ENCODE results near the gene COL16A1. TPM values are rescaled to one million over a fixed set of nuclear protein-coding genes. Genes with fewer than 3 reads are reported as not detected.

The COL16A1 gene
- total RNA-seq, 1 donor from 2014 or later = 0.22 TPM

DNA sequence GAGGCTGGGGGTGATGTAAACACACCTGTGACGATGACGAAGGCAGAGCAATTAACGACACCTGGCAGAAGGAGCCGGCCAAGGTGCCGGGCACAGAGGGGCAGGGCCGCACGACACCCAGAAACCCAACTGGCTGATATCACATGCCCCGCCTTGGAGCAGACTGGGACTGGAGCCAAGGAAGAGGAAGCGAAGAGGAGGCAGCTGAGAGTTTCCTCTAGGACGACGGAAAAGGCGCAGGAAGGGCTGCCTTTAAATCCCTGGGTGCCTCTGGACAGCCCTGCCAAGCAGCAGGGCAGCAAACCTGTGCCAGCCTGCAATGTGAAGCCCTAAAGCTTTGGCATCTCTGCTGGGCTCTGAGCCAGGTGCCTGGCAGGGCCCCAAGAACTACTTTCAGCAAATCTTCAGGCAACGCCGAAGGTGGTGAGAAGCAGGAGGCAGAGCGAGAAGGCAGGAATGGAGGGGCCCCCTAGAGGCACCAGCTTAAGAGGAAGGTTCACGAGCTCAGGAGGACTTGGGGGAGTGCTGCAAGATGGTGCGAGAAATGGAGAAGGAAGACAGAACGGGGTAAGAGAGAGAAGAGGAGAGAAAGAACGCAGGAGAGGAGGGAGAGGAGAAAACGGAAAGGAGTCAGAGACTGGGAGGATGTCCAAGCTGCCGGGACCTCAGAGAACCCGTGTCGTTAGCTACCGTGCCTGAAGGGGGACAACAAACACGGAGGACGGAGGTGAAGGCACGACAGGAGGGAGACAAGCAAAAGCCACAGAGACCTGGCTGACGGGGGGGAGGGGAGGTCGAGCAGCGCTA lies 33.8 kb downstream of the COL16A1 start:
- H3K4me1 ChIP-seq = peaks cover 13% of the 10 kb centered on the region
- Mint-ChIP-seq H3K4me1 (peaks cover 27% of the 10 kb centered on the region), H3K27me3 (ENCODE audit: insufficient read depth, low read depth) (peaks cover 6% of the 10 kb centered on the region), H3K36me3 (no peaks in the 10 kb centered on the region), H3K27ac (peak overlapping the region; percentile 86), H3K4me3 (peak overlapping the region; percentile 27), H3K9me3 (no peaks in the 10 kb centered on the region)
- no peaks in the 10 kb centered on the region for H3K79me2 ChIP-seq (ENCODE audit: low read depth)
- TF ChIP-seq EZH2 (IDR thresholded peaks at IDR 0.05) (no peak), EZH2phosphoT487 (IDR thresholded peaks at IDR 0.05) (no peak)
- TF ChIP-seq, protein P1, sequence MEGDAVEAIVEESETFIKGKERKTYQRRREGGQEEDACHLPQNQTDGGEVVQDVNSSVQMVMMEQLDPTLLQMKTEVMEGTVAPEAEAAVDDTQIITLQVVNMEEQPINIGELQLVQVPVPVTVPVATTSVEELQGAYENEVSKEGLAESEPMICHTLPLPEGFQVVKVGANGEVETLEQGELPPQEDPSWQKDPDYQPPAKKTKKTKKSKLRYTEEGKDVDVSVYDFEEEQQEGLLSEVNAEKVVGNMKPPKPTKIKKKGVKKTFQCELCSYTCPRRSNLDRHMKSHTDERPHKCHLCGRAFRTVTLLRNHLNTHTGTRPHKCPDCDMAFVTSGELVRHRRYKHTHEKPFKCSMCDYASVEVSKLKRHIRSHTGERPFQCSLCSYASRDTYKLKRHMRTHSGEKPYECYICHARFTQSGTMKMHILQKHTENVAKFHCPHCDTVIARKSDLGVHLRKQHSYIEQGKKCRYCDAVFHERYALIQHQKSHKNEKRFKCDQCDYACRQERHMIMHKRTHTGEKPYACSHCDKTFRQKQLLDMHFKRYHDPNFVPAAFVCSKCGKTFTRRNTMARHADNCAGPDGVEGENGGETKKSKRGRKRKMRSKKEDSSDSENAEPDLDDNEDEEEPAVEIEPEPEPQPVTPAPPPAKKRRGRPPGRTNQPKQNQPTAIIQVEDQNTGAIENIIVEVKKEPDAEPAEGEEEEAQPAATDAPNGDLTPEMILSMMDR (IDR thresholded peaks at IDR 0.05) = peak; percentile 30
- no peak overlapping the region for H3K9ac ChIP-seq
- H3K27me3 ChIP-seq = no peaks in the 10 kb centered on the region
- no peak overlapping the region for H3K27ac ChIP-seq
- H3K4me3 ChIP-seq = no peak overlapping the region
- H3K36me3 ChIP-seq = no peaks in the 10 kb centered on the region
- peak overlapping the region; percentile 45 for H3K4me2 ChIP-seq
- peak overlapping the region; percentile 89 for H2AFZ ChIP-seq (replicated peaks)
- no peaks in the 10 kb centered on the region for H3K9me3 ChIP-seq (ENCODE audit: low read depth)
- no peaks in the 10 kb centered on the region for H4K20me1 ChIP-seq (ENCODE audit: low read depth)
- DNase-seq (ENCODE audit: low spot score) = peak; percentile 34
- H3F3A ChIP-seq (ENCODE audit: low read depth) = no peaks in the 10 kb centered on the region

GRCh38 chr1:31669433-31669785 lies 34.4 kb downstream of the COL16A1 start:
- Mint-ChIP-seq H3K4me1 (peaks cover 25% of the 10 kb centered on the region), H3K4me3 (peak overlapping the region; percentile 27), H3K9me3 (no peaks in the 10 kb centered on the region), H3K36me3 (no peaks in the 10 kb centered on the region), H3K27ac (peak overlapping the region; percentile 86), H3K27me3 (ENCODE audit: insufficient read depth, low read depth) (peaks cover 6% of the 10 kb centered on the region)
- no peaks in the 10 kb centered on the region for H3F3A ChIP-seq (ENCODE audit: low read depth)
- no peak overlapping the region for H3K27ac ChIP-seq
- no peak for DNase-seq (ENCODE audit: low spot score)
- TF ChIP-seq EZH2 (IDR thresholded peaks at IDR 0.05) = no peak
- no peak for TF ChIP-seq EZH2phosphoT487 (IDR thresholded peaks at IDR 0.05)
- H3K4me2 ChIP-seq = no peak overlapping the region
- no peaks in the 10 kb centered on the region for H3K79me2 ChIP-seq (ENCODE audit: low read depth)
- H2AFZ ChIP-seq (replicated peaks) = peak overlapping the region; percentile 89
- H3K36me3 ChIP-seq = no peaks in the 10 kb centered on the region
- H3K4me3 ChIP-seq = no peak overlapping the region
- no peaks in the 10 kb centered on the region for H4K20me1 ChIP-seq (ENCODE audit: low read depth)
- H3K4me1 ChIP-seq = peaks cover 13% of the 10 kb centered on the region
- H3K9me3 ChIP-seq (ENCODE audit: low read depth) = no peaks in the 10 kb centered on the region
- H3K9ac ChIP-seq = no peak overlapping the region
- no peaks in the 10 kb centered on the region for H3K27me3 ChIP-seq

DNA sequence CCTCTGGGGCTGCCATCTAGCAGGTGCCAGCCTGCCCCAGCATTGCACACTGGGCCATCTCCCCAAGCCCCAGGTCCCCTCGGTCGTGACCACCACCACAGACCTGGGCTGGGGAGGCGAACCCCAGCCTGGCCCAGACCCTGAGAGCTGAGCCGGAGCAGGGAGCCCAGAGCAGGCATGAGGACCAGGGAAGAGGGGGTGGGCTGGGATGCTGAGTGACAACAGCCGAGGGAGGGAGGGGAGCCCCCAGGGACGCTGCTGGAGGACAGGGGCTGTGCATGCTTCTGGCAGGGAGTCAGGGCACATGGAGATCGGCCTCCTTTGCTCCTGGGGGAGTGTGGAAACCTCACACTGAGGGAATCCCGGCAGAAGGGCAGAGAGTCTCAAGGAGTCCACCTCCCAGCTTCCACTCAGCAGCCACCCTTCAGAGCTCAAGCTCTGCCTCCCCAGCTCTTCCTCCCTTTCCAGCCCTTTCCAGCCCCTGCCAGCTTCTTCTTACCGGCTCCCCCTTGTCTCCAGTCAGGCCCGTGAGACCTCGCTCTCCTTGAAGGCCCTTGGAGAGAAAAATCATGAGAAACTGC lies 35.4 kb downstream of the COL16A1 start:
- no peaks in the 10 kb centered on the region for H3K9me3 Mint-ChIP-seq
- Histone ChIP-seq H3K27ac (no peak overlapping the region), H3F3A (ENCODE audit: low read depth) (no peaks in the 10 kb centered on the region), H3K4me2 (no peak overlapping the region), H3K4me3 (no peak overlapping the region), H3K9me3 (ENCODE audit: low read depth) (no peaks in the 10 kb centered on the region), H2AFZ (replicated peaks) (no peak overlapping the region), H3K9ac (no peak overlapping the region), H3K36me3 (no peaks in the 10 kb centered on the region), H3K79me2 (ENCODE audit: low read depth) (no peaks in the 10 kb centered on the region), H4K20me1 (ENCODE audit: low read depth) (no peaks in the 10 kb centered on the region), H3K4me1 (peaks cover 13% of the 10 kb centered on the region), H3K27me3 (no peaks in the 10 kb centered on the region)
- peaks cover 25% of the 10 kb centered on the region for H3K4me1 Mint-ChIP-seq
- no peak overlapping the region for H3K4me3 Mint-ChIP-seq
- H3K27me3 Mint-ChIP-seq (ENCODE audit: insufficient read depth, low read depth) = peaks cover 6% of the 10 kb centered on the region
- H3K27ac Mint-ChIP-seq = no peak overlapping the region
- DNase-seq (ENCODE audit: low spot score) = no peak
- TF ChIP-seq EZH2phosphoT487 (IDR thresholded peaks at IDR 0.05) (no peak), EZH2 (IDR thresholded peaks at IDR 0.05) (no peak)
- TF ChIP-seq, protein P1 (IDR thresholded peaks at IDR 0.05) = no peak
- H3K36me3 Mint-ChIP-seq = no peaks in the 10 kb centered on the region
